CD4-positive, alpha-beta T cell (primary cell): Measurements from ENCODE around the gene YEATS2. TPM values are rescaled to one million over a fixed set of nuclear protein-coding genes. Genes with fewer than 3 reads are reported as not detected.

ENCODE experiments used
- ATAC-seq: fragments of 200-7000 bp; cut with Tn5 transposase; one replicate; pipeline ENCODE4 v1.10.0; 2022; ENCODE audit warnings: mild to moderate bottlenecking; ENCODE audit not compliant: poor library complexity
- CTCF ChIA-PET: fragments of 350-600 bp; sonication (Branson Sonifier 250); formaldehyde crosslinking; loops from one replicate; lab custom pipeline; 2021; ENCODE audit warnings: antibody characterized with exemption, inconsistent platforms; lab: Charles Lee
- POLR2A ChIA-PET: fragments of 350-600 bp; sonication (Branson Sonifier 250); formaldehyde crosslinking; loops from one replicate; lab custom pipeline; 2021; ENCODE audit warnings: antibody characterized with exemption, inconsistent platforms; lab: Charles Lee
- DNase-seq, 14 experiments: peaks; one replicate each; pipeline ENCODE4 v3.0.0-alpha.2; 2013 to 2020; ENCODE audit warnings: mixed read lengths in 2 of 14
- H3K27ac ChIP-seq, 2 donors: one replicate each; pipeline versions ENCODE4 v1.5.1 to v1.7.0; 2013; ENCODE audit warnings: low read length in 2 of 2, low read depth in 1 of 2, mild to moderate bottlenecking in 1 of 2
- H3K27me3 ChIP-seq, 2 experiments: 1 replicate in 1 of 2; 2 replicates in 1 of 2; pipeline versions ENCODE4 v1.6.1 to v1.7.0; 2013; ENCODE audit warnings: low read length in 2 of 2, control low read depth in 1 of 2, mild to moderate bottlenecking in 1 of 2, moderate library complexity in 1 of 2; ENCODE audit not compliant: insufficient read depth in 2 of 2, control insufficient read depth in 1 of 2
- H3K36me3 ChIP-seq: one replicate; pipeline ENCODE4 v1.6.1; 2013; ENCODE audit warnings: low read length, control low read depth; ENCODE audit not compliant: insufficient read depth
- H3K4me1 ChIP-seq: one replicate; pipeline ENCODE4 v1.6.1; 2013; ENCODE audit warnings: low read length, control low read depth; ENCODE audit not compliant: insufficient read depth
- H3K4me3 ChIP-seq: one replicate; pipeline ENCODE4 v1.5.1; 2013; ENCODE audit warnings: mild to moderate bottlenecking, low read length, moderate library complexity
- H3K9me3 ChIP-seq, 2 experiments: 1 replicate in 1 of 2; 2 replicates in 1 of 2; pipeline versions ENCODE4 v1.6.1 to v1.7.0; 2013; ENCODE audit warnings: low read length in 2 of 2, mild to moderate bottlenecking in 2 of 2, control low read depth in 1 of 2, moderate library complexity in 1 of 2; ENCODE audit not compliant: control insufficient read depth in 1 of 2, insufficient read depth in 1 of 2
- H3K27ac Mint-ChIP-seq: one replicate; pipeline ENCODE4 v1.8.0; 2020; ENCODE audit warnings: mixed read lengths
- H3K27me3 Mint-ChIP-seq: one replicate; pipeline ENCODE4 v1.8.0; 2021; ENCODE audit warnings: mixed read lengths
- H3K36me3 Mint-ChIP-seq: one replicate; pipeline ENCODE4 v1.8.0; 2021; ENCODE audit warnings: low read depth, mixed read lengths
- H3K4me1 Mint-ChIP-seq: one replicate; pipeline ENCODE4 v1.8.0; 2021; ENCODE audit warnings: low read depth, mixed read lengths
- H3K4me3 Mint-ChIP-seq: one replicate; pipeline ENCODE4 v1.8.0; 2020; ENCODE audit warnings: mild to moderate bottlenecking, mixed read lengths
- H3K9me3 Mint-ChIP-seq: one replicate; pipeline ENCODE4 v1.8.0; 2020; ENCODE audit warnings: mixed read lengths
- CTCF ChIP-seq: fragments of 200-600 bp; IDR thresholded peaks from one replicate; pipeline ENCODE4 v1.8.0; 2022; ENCODE audit warnings: antibody characterized with exemption, mild to moderate bottlenecking
- intact Hi-C, 2 experiments: fragments of 100-400 bp; cut with DNase I in 1 of 2; cut with micrococcal nuclease in 1 of 2; formaldehyde crosslinking; loops; one replicate each; pipeline versions ENCODE4 v1.15.1 to v1.9.0; 2023 to 2025; cut with DNase I, micrococcal nuclease
- total RNA-seq, 174 experiments: library from RNA in 2 of 174; stranded (reverse) in 2 of 174; gene quantifications; one replicate each; pipeline ENCODE4 v1.2.3 and lab custom pipeline; 2021 to 2026

Gene YEATS2
- total RNA-seq, 2 experiments from 2014 or later, result 14.6 to 15.9 TPM

- Mint-ChIP-seq H3K9me3 (no peaks in the 10 kb centered on the region), H3K4me1 (peaks cover 15% of the 10 kb centered on the region), H3K4me3 (no peak overlapping the region), H3K27ac (peak overlapping the region; percentile 19), H3K36me3 (peaks cover 41% of the 10 kb centered on the region), H3K27me3 (no peaks in the 10 kb centered on the region)
- DNase-seq (peak in 1 of 14 experiments; percentile 1), ATAC-seq (no peak)
- intact Hi-C loops, result loop anchor here (5.0 kb wide), 2 partner anchors 378 to 583 kb away; no protein-coding TSS in a partner anchor
- Histone ChIP-seq H3K4me1 (peaks cover 10% of the 10 kb centered on the region), H3K9me3 (no peaks in the 10 kb centered on the region), H3K27me3 (no peaks in the 10 kb centered on the region), H3K36me3 (peaks cover 26% of the 10 kb centered on the region), H3K4me3 (no peak overlapping the region), H3K27ac (no peak overlapping the region)
- POLR2A ChIA-PET, result no interaction called here
- TF ChIP-seq CTCF, result no peak
- CTCF ChIA-PET, result no interaction called here
Measured at GRCh38 chr3:183764847-183765731, 67.5 kb downstream of the YEATS2 start.

GRCh38 chr3:183766107-183766506, 68.5 kb downstream of the YEATS2 start:
- H3K36me3 Mint-ChIP-seq, result peaks cover 33% of the 10 kb centered on the region
- peaks cover 15% of the 10 kb centered on the region for H3K4me1 Mint-ChIP-seq
- Histone ChIP-seq H3K4me1 (peaks cover 10% of the 10 kb centered on the region), H3K27ac (peak overlapping the region in 1 of 2 donors; percentile 11), H3K9me3 (no peaks in the 10 kb centered on the region), H3K4me3 (no peak overlapping the region), H3K27me3 (no peaks in the 10 kb centered on the region), H3K36me3 (peaks cover 25% of the 10 kb centered on the region)
- CTCF ChIA-PET, result interaction anchor here (1.3 to 1.8 kb wide), 4 partner anchors 8 to 643 kb away, joined by 3 to 8 read pairs (median 4); no protein-coding TSS in a partner anchor
- H3K4me3 Mint-ChIP-seq, result no peak overlapping the region
- intact Hi-C loops, result loop anchor here (2.0 to 5.0 kb wide), 4 partner anchors 379 to 643 kb away; no protein-coding TSS in a partner anchor
- peak overlapping the region; percentile 47 for H3K27ac Mint-ChIP-seq
- H3K9me3 Mint-ChIP-seq, result no peaks in the 10 kb centered on the region
- TF ChIP-seq CTCF, result no peak
- no peak for DNase-seq
- ATAC-seq, result no peak
- H3K27me3 Mint-ChIP-seq, result no peaks in the 10 kb centered on the region
- POLR2A ChIA-PET, result no interaction called here

- CTCF ChIA-PET, result interaction anchor here (0.6 to 1.8 kb wide), 21 partner anchors 9 to 673 kb away, joined by 3 to 8 read pairs (median 3); partner anchors contain the start of gene KLHL6
- H3K4me1 ChIP-seq, result peaks cover 10% of the 10 kb centered on the region
- intact Hi-C loops, result loop anchor here (1.0 to 5.0 kb wide), 6 partner anchors 298 to 645 kb away; no protein-coding TSS in a partner anchor
- no peak overlapping the region for H3K27ac ChIP-seq
- peaks cover 17% of the 10 kb centered on the region for H3K36me3 ChIP-seq
- H3K27me3 ChIP-seq, result no peaks in the 10 kb centered on the region
- DNase-seq (peak; percentile 53 to 84 (median 64)), ATAC-seq (peak; percentile 90)
- H3K36me3 Mint-ChIP-seq, result peaks cover 25% of the 10 kb centered on the region
- TF ChIP-seq CTCF, result peak; percentile 91
- no peaks in the 10 kb centered on the region for H3K9me3 ChIP-seq
- H3K27ac Mint-ChIP-seq, result peak overlapping the region; percentile 47
- no peak overlapping the region for H3K4me3 ChIP-seq
- H3K4me3 Mint-ChIP-seq, result no peak overlapping the region
- POLR2A ChIA-PET, result interaction anchor here (0.9 to 1.2 kb wide), 3 partner anchors 118 to 298 kb away, joined by 3 to 6 read pairs (median 4); partner anchors contain the start of genes KLHL24 and PARL
- no peaks in the 10 kb centered on the region for H3K27me3 Mint-ChIP-seq
- H3K4me1 Mint-ChIP-seq, result peaks cover 15% of the 10 kb centered on the region
- no peaks in the 10 kb centered on the region for H3K9me3 Mint-ChIP-seq
Measured at GRCh38 chr3:183766745-183767606, 69.4 kb downstream of the YEATS2 start.
